Esophagus muscularis mucosa (tissue), 3 donors: ENCODE results near the gene NACAD.

Source experiments
- POLR2A ChIP-seq: fragments of 450-650 bp; IDR thresholded peaks from one replicate; pipeline ENCODE4 v1.6.1; 2017; ENCODE audit warnings: antibody characterized with exemption, moderate library complexity, mild to moderate bottlenecking, low read depth
- POLR2AphosphoS5 ChIP-seq, 2 donors: sonication (generic); formaldehyde crosslinking; IDR thresholded peaks; one replicate each; pipeline ENCODE4 v1.6.1; 2017; ENCODE audit warnings: antibody characterized with exemption in 2 of 2
- TF ChIP-seq, protein P1 (sequence below), 3 experiments: fragments of 200-600 bp in 2 of 3; fragments of 450-650 bp in 1 of 3; sonication (generic) in 2 of 3; IDR thresholded peaks; one replicate each; pipeline ENCODE4 v1.5.1; 2017 to 2019; ENCODE audit warnings: antibody characterized with exemption in 3 of 3, mild to moderate bottlenecking in 2 of 3, moderate library complexity in 1 of 3

DNA sequence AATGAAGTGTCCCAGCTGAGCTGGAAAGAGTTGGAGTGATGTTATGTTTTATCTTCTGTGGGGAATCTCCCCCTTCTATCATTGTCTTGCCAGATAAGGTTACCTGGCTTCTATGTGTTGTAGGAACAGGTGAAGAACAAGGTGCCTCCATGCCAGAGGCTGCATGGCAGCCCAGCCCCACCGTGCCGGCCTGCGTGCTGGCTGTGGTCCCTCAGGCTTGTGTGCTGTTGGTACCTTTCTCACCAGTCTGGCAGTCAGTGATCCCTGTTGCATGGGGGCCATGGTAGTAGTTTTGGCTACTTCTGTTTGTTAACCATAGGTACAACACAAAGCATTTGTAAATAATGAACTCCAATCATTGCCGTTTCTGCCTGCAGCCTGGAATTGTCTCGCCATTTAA is 50.9 kb downstream of the NACAD start:
- TF ChIP-seq, protein P1, sequence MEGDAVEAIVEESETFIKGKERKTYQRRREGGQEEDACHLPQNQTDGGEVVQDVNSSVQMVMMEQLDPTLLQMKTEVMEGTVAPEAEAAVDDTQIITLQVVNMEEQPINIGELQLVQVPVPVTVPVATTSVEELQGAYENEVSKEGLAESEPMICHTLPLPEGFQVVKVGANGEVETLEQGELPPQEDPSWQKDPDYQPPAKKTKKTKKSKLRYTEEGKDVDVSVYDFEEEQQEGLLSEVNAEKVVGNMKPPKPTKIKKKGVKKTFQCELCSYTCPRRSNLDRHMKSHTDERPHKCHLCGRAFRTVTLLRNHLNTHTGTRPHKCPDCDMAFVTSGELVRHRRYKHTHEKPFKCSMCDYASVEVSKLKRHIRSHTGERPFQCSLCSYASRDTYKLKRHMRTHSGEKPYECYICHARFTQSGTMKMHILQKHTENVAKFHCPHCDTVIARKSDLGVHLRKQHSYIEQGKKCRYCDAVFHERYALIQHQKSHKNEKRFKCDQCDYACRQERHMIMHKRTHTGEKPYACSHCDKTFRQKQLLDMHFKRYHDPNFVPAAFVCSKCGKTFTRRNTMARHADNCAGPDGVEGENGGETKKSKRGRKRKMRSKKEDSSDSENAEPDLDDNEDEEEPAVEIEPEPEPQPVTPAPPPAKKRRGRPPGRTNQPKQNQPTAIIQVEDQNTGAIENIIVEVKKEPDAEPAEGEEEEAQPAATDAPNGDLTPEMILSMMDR (IDR thresholded peaks at IDR 0.05) = no peak
- TF ChIP-seq POLR2A = no peak
- no peak for TF ChIP-seq POLR2AphosphoS5 (IDR thresholded peaks at IDR 0.05)
